ENCODE measurements around the gene OBSCN. TPM values are rescaled to one million over a fixed set of nuclear protein-coding genes. Genes with fewer than 3 reads are reported as not detected.
A peak's percentile ranks its signal among the peaks of the same experiment; 100 is the strongest.

OBSCN gene
- total and polyA plus RNA-seq, 11 donors: 155 to 524 (median 354) TPM

- H3K4me1 ChIP-seq: peaks cover 0 to 24% (median 9%) of the 10 kb centered on the region in 12 donors
- intact Hi-C loops (cut with DNase I): loop anchor here in 4 of 10 donors (5.0 to 10.0 kb wide), 2 partner anchors 142 to 145 kb away; no protein-coding TSS in a partner anchor
- H3K27me3 ChIP-seq: no peaks in the 10 kb centered on the region
- ATAC-seq (no peak), DNase-seq (peak in 2 of 5 donors; percentile 17)
- no peak overlapping the region for H3K27ac ChIP-seq
- 86 to 92% (median 89%) methylated on average over 9 to 12 of the region's 12 CpGs for WGBS, 4 donors
- no peak overlapping the region for H3K4me3 ChIP-seq
- H3K9me3 ChIP-seq: no peaks in the 10 kb centered on the region
- no peak for TF ChIP-seq CTCF (IDR thresholded peaks at IDR 0.05)
- no peak for TF ChIP-seq POLR2A (IDR thresholded peaks at IDR 0.05)
- peaks cover 0 to 92% (median 53%) of the 10 kb centered on the region in 9 donors for H3K36me3 ChIP-seq
Observed at GRCh38 chr1:228279722-228280105, 71.9 kb downstream of the OBSCN start.

- Histone ChIP-seq H3K4me3 (no peak overlapping the region), H3K27ac (no peak overlapping the region), H3K9me3 (no peaks in the 10 kb centered on the region), H3K4me1 (peaks cover 0 to 20% (median 6%) of the 10 kb centered on the region in 12 donors), H3K27me3 (no peaks in the 10 kb centered on the region), H3K36me3 (peaks cover 0 to 87% (median 55%) of the 10 kb centered on the region in 9 donors)
- TF ChIP-seq POLR2A (IDR thresholded peaks at IDR 0.05) (no peak), CTCF (IDR thresholded peaks at IDR 0.05) (no peak)
- DNase-seq (peak in 4 of 5 donors; percentile 17 to 47 (median 28)), ATAC-seq (no peak)
- 91 to 93% (median 91%) methylated on average over 26 to 48 of the region's 48 CpGs for WGBS, 4 donors
- intact Hi-C loops (cut with DNase I): no loop called here
Observed at GRCh38 chr1:228280106-228280901, 72.5 kb downstream of the OBSCN start.

GRCh38 chr1:228280961-228281591 is 73.2 kb downstream of the OBSCN start:
- DNase-seq (peak in 2 of 5 donors; percentile 17 to 25), ATAC-seq (no peak)
- 93 to 100% (median 95%) methylated on average over 2 to 15 of the region's 15 CpGs for WGBS, 4 donors
- Histone ChIP-seq H3K9me3 (no peaks in the 10 kb centered on the region), H3K27ac (no peak overlapping the region), H3K27me3 (no peaks in the 10 kb centered on the region), H3K4me1 (peaks cover 0 to 15% (median 5%) of the 10 kb centered on the region in 12 donors), H3K4me3 (no peak overlapping the region), H3K36me3 (peaks cover 0 to 92% (median 62%) of the 10 kb centered on the region in 9 donors)
- no peak for TF ChIP-seq POLR2A (IDR thresholded peaks at IDR 0.05)
- TF ChIP-seq CTCF (IDR thresholded peaks at IDR 0.05): no peak
- intact Hi-C loops (cut with DNase I): no loop called here

All from heart left ventricle (tissue), 16 donors.